Stimulated activated CD4-positive, alpha-beta T cell treated with anti-CD3 and anti-CD28 coated beads, Interleukin-2, amount 100 ng/mL, for 48 hours (primary cell): ENCODE results near the gene GRAMD1B.
"Not testable (repeated sequence)": the region's sequence is repeated elsewhere in the genome, so short reads cannot be mapped to it uniquely, and the experiment has no call there.

ENCODE experiments used
- DNase-seq, 2 donors: peaks; one replicate each; pipeline ENCODE4 v3.0.0-alpha.2; 2020

Gene GRAMD1B

DNA sequence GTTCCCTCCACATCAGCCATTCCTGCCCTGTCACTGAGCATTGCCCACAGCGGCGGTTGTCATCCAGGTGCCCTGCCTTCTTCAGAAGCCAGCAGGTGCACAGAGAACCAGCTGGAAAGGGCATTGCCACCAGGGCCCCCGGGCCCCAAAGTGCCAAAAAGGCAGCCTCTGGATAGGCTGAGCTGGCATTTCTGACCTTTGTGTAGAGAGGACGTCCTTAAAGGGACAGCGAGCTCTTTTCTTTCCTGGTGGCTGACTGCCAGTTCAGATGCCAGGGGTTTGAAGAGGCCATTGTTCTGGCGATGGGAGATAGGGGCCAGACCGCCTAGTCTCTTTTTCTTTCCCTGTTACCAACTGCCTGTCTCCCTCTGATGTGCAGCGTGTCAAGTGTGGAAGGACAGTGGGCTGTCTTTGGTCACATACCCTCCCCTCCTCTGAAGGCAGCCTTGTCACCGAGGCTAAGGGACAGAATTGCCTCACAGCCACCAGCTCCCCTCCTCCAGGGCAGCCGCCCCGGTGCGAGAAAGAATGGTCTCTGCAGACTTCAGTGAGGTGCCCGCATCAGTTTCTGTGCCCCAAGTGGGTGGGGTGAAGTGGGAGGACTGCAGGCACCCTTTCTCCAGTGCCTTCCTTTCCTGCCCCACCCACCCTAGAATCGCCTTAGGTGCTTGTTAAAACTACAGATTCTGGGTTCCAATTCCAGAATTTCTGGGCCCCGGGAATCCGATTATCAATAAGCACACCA lies 114.7 kb downstream of the GRAMD1B start:
- no peak for DNase-seq

DNA sequence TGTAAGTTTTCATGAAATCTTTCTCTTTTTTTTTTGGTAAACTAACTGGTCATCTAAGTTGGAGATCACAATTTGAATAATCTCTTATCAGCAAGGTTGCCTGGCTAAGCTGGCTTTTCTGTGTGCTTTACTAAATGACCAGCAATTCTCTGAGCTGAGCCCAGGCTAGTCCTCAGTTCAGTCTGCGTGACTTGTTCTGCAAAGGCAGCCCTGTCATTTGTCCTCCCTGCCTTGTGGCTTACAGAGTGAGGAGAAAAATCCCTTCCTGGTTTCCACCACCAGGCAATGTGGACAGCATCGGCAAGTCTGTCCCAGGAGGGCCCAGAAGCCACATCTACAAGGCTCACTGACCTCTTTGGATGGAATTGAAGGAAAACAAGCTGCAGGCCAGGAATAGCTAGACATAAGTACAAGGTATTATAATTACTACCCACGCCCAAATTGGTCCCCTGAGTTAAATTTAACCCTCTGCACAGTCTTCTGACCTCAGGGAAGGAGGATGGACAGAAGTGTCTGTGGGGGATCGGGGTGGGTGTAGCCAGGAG lies 115.7 kb downstream of the GRAMD1B start:
- no peak for DNase-seq

DNA sequence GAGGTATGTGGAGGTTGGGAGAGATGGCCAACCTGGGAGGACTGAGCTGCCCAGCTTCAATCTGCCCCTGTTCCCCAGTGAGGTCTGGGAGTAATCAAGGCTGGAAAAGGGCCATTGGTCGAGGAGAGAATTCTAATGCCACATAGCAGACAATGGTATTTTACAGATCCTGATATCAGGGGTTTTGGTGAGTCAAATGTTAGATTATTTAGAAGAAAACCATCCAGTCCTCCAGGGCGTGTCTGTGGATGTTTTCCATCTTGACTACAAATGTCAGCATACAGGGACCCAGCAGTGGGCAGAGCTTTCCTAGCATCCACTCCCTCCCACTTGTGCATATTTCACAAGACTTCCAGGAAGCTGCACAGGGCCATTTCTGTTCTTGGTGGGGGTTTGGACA lies 116.4 kb downstream of the GRAMD1B start:
- DNase-seq = no peak

DNA sequence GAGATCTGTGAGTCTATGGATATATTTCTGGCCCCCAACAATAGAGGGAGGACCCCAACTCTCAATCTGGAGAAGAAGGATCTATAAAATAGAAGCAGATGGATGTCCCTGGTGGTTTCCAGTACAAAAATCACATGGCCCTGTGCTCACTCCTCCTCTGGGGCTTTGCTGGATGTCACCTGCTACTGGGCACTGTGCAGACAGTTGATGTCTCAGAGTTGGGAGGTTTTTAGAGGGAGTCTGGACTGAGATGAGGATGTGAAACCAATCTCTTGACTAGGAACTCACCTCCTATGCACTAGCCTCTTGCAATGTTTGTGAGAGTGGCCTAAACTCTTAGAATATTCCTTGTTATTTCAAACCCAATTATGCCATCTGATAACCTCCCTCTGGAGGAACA lies 117.1 kb downstream of the GRAMD1B start:
- no peak for DNase-seq

DNA sequence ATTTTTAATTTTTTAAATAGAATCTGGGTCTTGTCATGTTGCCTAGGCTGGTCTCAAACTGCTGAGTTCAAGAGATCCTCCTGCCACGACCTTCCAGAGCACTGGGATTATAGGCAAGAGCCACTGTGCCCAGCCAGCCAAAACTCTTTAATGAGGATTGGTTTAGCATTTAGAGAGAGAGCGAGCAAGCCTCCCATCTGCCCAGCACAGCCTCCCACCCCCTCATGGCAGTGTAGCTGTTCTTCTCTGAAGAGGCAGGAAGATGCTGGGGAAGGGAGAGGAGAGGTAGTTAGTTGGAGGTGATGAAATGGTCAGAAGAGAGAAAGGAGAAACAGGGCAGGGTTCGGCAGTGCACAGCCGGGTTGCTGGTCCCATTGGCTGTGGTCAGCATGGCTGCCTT lies 118.7 kb downstream of the GRAMD1B start:
- no peak for DNase-seq

DNA sequence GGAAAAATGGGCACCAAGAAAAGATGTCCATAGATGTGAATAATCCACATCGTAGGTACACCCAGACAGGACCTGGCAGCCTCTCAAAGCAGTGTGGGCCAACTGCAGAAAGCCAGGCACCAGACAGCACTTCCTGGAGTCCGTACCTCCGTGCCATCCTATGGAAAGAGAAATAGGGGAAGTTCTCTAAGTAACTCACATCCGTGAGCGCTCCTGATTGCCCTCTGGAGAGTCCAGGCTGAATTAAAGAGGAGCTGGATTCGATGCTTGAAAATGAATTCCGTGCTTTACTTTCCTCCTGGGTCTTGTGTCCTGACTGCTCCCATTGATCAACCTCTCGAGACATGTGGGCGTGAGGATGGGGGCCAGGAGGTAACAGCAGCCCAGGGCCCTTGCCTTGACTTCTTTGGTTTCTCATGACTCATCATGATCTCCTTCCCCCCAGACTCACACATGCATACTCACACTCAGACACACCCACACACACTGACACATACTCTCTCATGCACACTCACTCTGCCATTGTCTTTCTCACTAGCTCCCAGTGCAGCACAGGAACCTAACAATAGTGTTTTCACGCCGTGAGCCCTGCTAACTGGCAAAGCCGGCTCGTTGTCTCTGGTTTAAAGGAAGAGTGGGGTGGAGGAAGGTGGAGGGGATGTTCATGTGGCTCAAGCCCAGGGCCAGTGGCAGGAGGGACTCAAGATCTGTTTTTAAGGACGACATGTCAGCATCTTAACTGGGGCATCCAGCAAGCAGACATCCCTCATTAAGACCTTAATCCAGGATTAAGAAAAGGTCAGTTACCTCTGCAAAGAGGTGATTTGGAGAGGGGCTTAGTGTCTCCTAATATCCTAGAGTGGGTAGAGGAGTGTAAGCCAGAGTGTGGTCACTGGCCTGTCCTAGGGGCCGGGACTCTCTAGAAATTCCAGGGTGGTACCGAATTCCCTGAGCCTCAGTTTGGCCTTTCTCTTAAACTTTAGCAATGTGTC lies 120.2 kb downstream of the GRAMD1B start:
- peak in 1 of 2 donors; percentile 7 for DNase-seq

DNA sequence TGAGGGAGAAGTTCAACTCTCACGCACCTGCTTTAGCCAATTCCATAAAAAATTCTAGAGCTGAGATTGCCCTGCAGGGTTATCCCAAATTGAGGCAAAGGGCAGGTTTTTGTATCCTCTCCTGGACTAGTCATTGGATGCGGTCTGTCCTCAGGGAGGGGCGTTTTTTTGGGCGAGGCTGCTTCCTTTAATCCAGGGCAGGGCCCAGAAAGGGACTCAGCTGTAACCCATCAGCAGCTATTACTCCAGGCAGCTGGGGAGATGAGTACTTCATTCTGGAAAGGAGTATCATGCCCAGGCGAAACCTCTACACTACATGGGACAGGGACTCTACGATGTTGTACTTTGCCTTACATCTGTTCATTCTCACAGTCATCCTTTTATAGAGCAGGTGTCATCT lies 121.0 kb downstream of the GRAMD1B start:
- DNase-seq = no peak

DNA sequence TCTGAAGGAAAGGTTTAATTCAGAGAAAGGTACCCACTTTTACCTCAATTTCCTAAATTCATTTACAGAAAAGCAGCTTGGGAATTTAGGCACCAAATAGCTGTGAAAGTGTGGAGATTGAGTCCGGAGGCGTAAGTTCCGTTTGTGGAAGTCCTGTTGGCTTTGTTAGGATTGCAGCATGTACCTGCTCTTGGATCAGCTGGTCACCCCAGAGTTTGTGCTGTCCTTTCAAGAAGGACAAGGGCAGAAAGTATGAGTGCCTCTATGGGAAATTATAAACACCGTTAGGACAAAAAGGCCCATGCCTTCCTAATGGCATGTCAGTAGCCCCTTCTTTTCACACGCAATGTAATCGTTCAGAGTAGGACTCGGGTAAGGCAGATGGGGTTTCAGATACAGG lies 126.6 kb downstream of the GRAMD1B start:
- no peak for DNase-seq

DNA sequence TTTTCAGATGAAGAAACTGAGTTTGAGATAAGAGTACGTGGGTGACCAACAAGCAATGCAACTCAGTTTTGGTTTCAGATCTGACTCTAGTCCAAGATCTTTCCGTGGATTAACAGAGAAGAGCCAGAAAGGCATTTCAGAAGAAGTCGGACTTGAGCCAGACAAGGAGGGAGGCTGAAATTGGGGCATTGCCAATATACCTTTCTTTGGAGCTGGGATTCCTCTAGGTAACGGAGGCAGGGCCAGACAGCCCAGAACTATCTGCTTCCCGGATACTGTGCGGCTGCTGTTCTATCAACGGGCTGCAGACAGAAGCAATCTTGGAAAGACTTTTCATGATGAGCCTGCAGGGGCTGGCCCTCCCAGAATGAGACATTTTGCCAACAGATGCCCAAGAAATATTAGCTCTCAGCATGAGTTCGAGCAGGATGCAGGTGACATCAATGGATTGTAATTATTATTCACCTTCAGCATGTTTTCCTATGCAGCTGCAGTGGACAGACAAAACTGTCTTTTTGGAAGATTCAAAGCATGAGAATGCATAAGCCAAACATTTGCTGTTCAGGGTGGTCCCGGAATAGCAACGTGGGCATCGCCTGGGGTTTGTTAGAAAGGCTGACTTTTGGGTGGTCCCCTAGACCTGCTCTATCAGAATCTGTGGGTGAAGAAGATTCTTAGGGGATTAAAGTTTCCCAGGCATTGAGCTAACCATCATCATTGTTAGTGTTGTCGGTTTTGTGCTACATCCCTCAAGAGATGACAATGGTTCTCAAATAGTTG lies 128.7 kb downstream of the GRAMD1B start:
- DNase-seq = no peak

DNA sequence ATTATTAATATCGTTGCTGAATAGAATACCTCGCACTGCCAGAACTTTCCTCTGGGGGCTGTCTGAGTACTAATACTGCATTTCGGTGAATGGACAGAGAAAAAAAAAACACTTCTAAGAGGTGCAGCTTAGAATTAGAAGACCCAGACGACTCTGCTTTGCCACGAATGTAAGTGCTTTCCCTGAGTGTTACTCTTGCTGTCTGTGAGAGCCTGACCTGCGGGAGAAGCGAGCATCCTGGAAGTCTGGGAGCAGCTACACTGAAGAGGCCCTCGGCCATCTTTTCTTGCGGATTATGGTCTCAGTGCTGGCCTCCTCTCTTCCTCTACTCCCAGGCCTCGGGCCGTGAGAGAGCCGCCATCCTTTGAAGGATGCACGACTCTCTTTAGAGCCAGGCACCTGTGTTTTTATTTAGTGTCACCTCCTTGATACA lies 129.5 kb downstream of the GRAMD1B start:
- DNase-seq = no peak

DNA sequence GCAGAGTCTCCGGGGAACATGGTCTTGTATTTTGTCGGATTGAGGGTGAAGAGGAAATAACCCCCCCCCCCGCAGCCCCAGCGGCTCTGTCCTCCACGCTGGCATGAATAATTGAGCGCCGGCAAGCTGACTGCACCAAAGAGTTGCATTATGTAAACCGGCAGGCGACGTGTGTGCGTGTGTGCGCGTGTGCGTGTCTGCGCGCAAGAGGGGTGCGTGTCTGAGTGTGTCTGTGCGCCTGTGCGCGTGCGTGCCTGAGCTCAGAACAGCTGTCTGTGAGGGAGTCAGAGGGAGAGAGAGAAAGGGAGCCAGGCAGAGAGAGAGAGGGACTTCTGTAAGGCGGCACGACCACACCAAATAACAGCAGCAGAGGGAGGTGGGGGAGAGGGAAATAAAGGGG lies 129.9 kb downstream of the GRAMD1B start:
- DNase-seq = peak; percentile 15 to 26

DNA sequence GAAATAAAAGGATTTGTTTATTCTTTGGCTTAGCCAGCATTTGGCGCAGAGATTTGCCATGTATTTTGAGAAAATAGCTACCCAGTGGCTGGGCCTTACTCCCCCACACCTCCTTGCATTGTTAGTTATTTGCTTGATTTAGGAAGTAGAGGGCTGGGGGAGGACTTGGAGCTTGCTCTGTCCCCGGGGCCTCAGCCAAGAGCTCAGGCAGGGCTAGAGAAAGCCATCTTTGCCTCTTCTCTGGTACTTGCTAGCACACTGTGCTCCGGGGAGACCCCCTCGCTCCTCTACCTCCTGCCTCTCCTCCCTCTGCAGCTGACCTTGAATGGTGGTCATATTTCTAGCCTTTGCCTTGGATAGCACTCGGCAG lies 131.3 kb downstream of the GRAMD1B start:
- DNase-seq = no peak

DNA sequence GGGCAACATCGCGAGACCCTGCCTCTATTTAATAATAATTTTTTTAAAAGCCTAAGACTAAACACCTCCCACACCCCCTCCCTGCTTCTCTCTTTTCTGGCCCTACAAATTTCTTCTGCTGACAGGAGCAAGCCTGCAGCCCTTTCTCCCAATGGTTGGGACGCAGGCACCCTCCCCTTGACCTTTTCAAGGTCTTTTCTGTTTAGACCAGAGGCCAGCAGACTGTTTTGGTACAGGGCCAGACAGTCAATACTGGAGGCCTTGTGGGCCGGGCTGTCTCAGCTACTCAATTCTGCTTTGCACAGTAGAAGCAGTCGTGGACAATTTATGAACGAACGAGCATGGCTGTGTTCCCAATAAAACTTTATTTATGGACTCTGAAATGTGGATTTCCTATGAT lies 132.1 kb downstream of the GRAMD1B start:
- DNase-seq = no peak

DNA sequence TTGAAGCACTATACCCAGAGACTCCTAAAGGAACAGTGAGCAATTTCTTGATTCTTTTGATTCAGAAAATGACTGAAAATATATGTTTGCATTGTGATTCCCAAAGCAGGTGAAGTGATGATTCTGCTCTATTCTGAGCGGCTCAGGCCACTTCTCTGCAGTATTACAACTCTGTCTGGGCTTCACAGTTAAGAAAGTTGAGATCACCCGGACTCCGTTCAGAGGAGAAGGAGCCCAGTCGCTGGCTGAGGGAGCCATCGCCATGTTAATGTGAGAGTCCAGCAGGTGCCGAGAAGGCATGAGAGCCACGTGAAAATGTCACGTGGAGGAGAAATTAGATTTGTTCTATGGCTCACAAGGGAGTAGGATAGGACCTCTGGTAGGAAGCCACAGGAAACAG lies 132.8 kb downstream of the GRAMD1B start:
- DNase-seq = no peak

DNA sequence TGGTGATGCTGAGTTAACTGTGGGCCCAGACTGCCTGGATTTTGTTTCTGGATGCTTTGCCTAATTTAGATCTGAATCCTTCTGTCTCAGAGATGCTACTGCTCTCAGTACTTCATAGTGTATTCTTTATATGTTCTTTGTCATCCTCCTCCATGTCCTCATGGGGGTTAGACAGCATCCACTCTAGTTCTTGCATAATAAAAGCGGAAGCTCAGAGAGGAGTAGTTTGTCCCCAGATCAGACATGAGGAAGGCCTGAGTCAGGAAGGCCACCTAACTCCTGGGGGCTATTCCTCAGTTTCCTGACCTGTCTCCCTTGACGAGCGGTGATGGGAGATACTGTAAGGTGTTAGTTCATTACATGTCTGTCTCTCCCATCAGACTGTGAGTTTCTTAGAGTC lies 134.2 kb downstream of the GRAMD1B start:
- DNase-seq = no peak

DNA sequence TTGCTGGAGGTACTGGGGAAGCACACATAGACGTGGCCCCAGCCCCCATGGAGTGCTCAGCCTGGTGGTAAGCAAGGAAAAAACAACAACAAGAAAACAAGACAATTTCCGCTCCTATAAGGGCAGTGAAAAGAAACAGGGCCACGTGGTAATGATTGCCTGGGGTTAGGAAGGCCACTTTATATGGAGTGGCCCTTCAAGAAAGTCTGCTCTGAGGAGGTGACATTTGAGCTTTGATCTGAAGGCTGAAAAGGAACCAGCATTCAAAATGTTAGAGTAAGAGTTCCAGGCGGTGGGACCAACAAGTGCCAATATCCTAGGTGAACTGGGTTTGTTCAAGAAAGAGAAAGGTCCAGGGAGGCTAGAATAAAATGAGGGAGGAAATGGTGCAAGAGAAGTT lies 136.8 kb downstream of the GRAMD1B start:
- no peak for DNase-seq

DNA sequence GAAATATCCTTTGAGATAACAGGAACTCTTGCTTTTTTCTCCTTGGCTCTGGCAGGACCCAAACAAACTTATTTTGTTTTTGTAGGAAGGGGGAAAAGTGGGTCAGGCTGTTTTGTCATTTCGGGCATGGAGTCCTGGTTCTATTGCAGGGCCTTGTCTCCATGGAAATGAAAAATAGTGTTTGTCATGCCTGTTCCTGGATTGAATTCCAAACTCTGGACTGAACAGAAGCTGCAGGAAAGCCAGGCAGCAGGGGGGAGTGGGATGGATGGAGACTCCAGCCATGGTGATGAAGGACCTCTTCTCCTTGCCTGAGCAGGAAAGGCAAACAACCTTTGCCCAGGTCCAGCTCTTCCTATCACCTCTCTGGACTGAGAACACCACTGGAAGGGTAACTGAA lies 137.4 kb downstream of the GRAMD1B start:
- no peak for DNase-seq

DNA sequence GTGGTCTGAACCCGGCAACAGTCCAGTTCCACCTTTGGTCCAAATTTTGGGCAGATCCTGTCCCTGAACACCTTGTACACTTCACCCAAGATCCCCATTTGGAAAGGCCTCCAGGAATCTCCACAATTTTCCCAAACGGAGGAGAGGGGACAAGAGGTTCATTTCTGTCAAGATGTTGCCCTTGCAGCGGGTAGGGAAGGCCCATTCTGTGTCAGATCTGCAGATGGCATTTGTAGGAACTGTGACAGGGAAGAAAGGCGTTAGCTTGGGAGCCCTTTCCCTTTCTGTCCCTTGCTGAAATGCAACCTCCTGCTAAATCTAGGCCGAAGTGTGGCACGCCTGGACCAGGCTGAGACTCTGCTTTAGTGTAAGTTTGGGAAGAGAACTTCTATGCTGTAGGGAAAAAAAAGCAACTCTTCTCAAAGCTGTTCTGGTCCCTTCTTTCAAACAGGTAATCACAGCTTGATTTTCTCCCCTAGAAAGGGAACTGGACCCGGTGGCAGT lies 138.3 kb downstream of the GRAMD1B start:
- DNase-seq = no peak

DNA sequence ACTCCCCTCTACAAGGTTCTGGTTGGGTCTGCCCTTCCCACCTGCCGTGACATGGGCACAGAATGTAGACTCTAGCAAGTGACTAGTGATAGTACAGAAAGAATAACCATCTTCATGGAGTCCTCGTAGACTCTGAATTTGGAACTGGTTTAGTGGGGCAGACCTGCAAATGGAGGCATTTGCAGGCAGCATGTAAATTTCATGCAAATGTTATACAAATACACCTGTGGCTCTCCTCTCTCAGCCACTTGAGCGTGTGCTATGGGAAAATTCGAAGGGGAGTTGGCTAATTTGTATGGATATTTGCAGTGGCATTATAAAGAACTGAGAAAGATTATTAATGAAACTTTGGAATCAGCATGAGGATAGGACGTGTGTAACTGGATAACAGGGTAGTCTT lies 139.3 kb downstream of the GRAMD1B start:
- DNase-seq = no peak

DNA sequence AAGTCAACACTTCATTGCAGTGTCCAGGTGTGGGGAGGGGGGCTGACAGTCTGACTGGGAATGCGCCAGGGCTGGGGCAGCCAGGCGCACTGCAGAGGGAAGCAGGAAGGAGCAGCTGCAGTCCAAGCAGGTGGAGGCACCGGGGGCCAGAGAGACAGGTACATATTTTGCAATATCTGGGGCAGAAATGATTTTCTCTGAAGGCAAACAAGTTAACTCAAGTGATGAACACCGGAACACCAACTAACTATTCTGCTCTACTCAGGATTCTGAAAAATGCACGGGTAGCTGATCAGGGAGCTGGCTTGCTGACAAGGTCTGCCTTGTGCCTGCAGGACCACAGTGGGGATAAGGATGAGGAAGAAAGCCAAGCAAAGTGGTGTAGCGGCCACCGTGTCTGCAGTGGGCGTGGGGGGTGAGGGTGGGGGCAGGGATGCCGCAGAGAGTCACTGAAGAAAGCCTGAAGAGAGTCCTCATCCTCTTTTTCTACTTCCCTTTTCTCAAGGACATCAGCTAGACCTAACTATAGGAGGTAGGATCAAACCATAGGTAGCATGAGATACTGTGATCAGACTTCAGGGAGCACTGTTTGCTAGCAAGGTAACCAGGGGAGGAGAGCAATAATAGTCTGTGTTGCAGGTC lies 141.0 kb downstream of the GRAMD1B start:
- no peak for DNase-seq

DNA sequence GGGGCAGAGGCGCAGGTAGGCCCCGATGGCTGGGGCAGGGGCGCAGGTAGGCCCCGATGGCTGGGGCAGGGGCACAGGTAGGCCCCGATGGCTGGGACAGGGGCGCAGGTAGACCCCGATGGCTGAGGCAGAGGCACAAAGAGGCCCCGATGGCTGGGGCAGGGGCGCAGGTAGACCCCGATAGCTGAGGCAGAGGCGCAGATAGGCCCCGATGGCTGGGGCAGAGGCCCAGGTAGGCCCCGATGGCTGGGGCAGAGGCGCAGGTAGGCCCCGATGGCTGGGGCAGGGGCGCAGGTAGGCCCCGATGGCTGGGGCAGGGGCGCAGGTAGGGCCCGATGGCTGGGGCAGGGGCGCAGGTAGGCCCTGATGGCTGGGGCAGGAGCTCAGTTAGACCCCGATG lies 142.7 kb downstream of the GRAMD1B start:
- not testable (repeated sequence) for DNase-seq

DNA sequence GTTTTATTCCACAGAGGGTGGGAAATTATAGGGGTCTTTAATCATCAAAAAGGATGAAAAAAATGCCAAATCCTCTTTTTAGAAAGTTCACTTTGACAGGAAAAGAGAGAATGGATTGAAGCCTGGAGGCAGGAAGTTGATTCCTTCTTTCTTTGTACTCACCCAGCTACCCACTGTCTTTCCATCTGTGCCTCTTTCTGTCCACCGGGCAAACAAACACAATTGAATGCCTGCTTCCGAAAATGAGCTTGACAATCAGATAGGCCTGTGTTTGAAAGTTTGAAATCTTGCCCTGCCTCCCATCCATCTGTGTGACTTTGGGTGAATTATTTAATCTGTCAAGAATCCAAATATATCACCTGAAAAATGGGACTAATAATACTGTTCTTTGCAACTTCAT lies 143.2 kb downstream of the GRAMD1B start:
- no peak for DNase-seq
